GDM1 (cell line): Measurements from ENCODE around the gene UGGT1.
A peak's percentile ranks its signal among the peaks of the same experiment; 100 is the strongest.

Source experiments
- DNase-seq: peaks from one replicate; lab custom pipeline; 2025; lab: John Stamatoyannopoulos, UW

The UGGT1 gene

GRCh38 chr2:128215897-128216642 lies 125.1 kb downstream of the UGGT1 start:
- DNase-seq, result no peak

- no peak for DNase-seq
These were observed 126.7 kb downstream of the UGGT1 start for GRCh38 chr2:128217671-128218070.

- no peak for DNase-seq
These were observed 128.9 kb downstream of the UGGT1 start for GRCh38 chr2:128219891-128220290.

GRCh38 chr2:128227862-128228261 lies 136.9 kb downstream of the UGGT1 start:
- DNase-seq, result no peak

- DNase-seq, result no peak
These were observed 137.9 kb downstream of the UGGT1 start for GRCh38 chr2:128228894-128229293.

GRCh38 chr2:128232965-128233789 lies 142.2 kb downstream of the UGGT1 start:
- peak; percentile 76 for DNase-seq

- no peak for DNase-seq
These were observed 142.9 kb downstream of the UGGT1 start for GRCh38 chr2:128233790-128234395.

GRCh38 chr2:128234613-128235012 lies 143.6 kb downstream of the UGGT1 start:
- no peak for DNase-seq

GRCh38 chr2:128235581-128235980 lies 144.6 kb downstream of the UGGT1 start:
- DNase-seq, result no peak

- DNase-seq, result no peak
These were observed 145.6 kb downstream of the UGGT1 start for GRCh38 chr2:128236491-128237035.

- no peak for DNase-seq
These were observed 146.1 kb downstream of the UGGT1 start for GRCh38 chr2:128237081-128237534.

- no peak for DNase-seq
These were observed 147.1 kb downstream of the UGGT1 start for GRCh38 chr2:128237911-128238697.

- DNase-seq, result no peak
These were observed 150.9 kb downstream of the UGGT1 start for GRCh38 chr2:128241896-128242295.
